Keratinocyte (primary cell): ENCODE measurements around the gene IL1RAPL1. TPM values are rescaled to one million over a fixed set of nuclear protein-coding genes. Genes with fewer than 3 reads are reported as not detected.

Experiments
- DNase-seq: peaks from one replicate; pipeline ENCODE4 v3.0.0-alpha.2; 2011; ENCODE audit warnings: low read depth, missing footprints, low spot score
- FAIRE-seq: peaks from 2 replicates; lab custom pipeline; 2011; peaks lifted over from hg19 to GRCh38; lab: Jason Lieb, UNC
- H2AFZ ChIP-seq: 2 replicates; pipeline ENCODE4 v1.6.0; 2012; ENCODE audit warnings: low read length, control low read depth, inconsistent platforms; ENCODE audit not compliant: control insufficient read depth
- H3K27ac ChIP-seq: 2 replicates; pipeline ENCODE4 v1.5.1; 2011; ENCODE audit warnings: low read length; ENCODE audit not compliant: control insufficient read depth, insufficient read depth
- H3K27me3 ChIP-seq: 3 replicates; pipeline ENCODE4 v1.6.0; 2011; ENCODE audit warnings: low read length; ENCODE audit not compliant: control insufficient read depth, insufficient read depth; ENCODE audit errors: extremely low read depth
- H3K36me3 ChIP-seq, 2 experiments: 2 replicates in 1 of 2; 3 replicates in 1 of 2; pipeline ENCODE4 v1.5.1; 2011; ENCODE audit warnings: low read length in 2 of 2, mild to moderate bottlenecking in 1 of 2; ENCODE audit not compliant: control insufficient read depth in 2 of 2, insufficient read depth in 2 of 2; ENCODE audit errors: extremely low read depth in 1 of 2
- H3K4me1 ChIP-seq: 3 replicates; pipeline ENCODE4 v1.5.1; 2011; ENCODE audit warnings: low read length; ENCODE audit not compliant: control insufficient read depth, insufficient read depth; ENCODE audit errors: extremely low read depth
- H3K4me2 ChIP-seq: 3 replicates; pipeline ENCODE4 v1.6.0; 2011; ENCODE audit warnings: low read depth, low read length; ENCODE audit not compliant: control insufficient read depth, insufficient read depth; ENCODE audit errors: extremely low read depth
- H3K4me3 ChIP-seq, 3 experiments: fragments of 200-600 bp in 1 of 3; sonication (generic) in 1 of 3; 2 replicates in 2 of 3; 3 replicates in 1 of 3; pipeline ENCODE4 v1.5.1; 2011 to 2016; ENCODE audit warnings: low read length in 3 of 3, mild to moderate bottlenecking in 3 of 3, control low read depth in 2 of 3, inconsistent platforms in 1 of 3, low read depth in 1 of 3, mixed read lengths in 1 of 3, mixed run types in 1 of 3, moderate library complexity in 1 of 3; ENCODE audit not compliant: control insufficient read depth in 2 of 3, insufficient read depth in 2 of 3; ENCODE audit errors: extremely low read depth in 1 of 3
- H3K79me2 ChIP-seq: 2 replicates; pipeline ENCODE4 v1.6.0; 2012; ENCODE audit warnings: low read length; ENCODE audit not compliant: control insufficient read depth, insufficient read depth
- H3K9ac ChIP-seq: 3 replicates; pipeline ENCODE4 v1.6.0; 2011; ENCODE audit warnings: low read length; ENCODE audit not compliant: control insufficient read depth, insufficient read depth; ENCODE audit errors: extremely low read depth
- H3K9me1 ChIP-seq: 3 replicates; pipeline ENCODE4 v1.6.0; 2011; ENCODE audit warnings: low read length; ENCODE audit not compliant: control insufficient read depth, insufficient read depth; ENCODE audit errors: extremely low read depth
- H3K9me3 ChIP-seq: 2 replicates; pipeline ENCODE4 v1.5.1; 2012; ENCODE audit warnings: low read depth, low read length; ENCODE audit not compliant: control insufficient read depth
- H4K20me1 ChIP-seq: 3 replicates; pipeline ENCODE4 v1.6.0; 2011; ENCODE audit warnings: low read length; ENCODE audit not compliant: control insufficient read depth, insufficient read depth; ENCODE audit errors: extremely low read depth
- CTCF ChIP-seq, 3 experiments: IDR thresholded peaks in 1 of 3; conservative IDR thresholded peaks in 1 of 3; optimal IDR thresholded peaks in 1 of 3; 2 replicates in 2 of 3; 3 replicates in 1 of 3; pipeline versions ENCODE3 to v1.5.1; 2011; ENCODE audit warnings: low read length in 3 of 3, mild to moderate bottlenecking in 3 of 3, moderate library complexity in 2 of 3, control low read depth in 1 of 3, inconsistent platforms in 1 of 3; ENCODE audit not compliant: insufficient read depth in 2 of 3; ENCODE audit errors: extremely low read depth in 1 of 3
- EZH2 ChIP-seq: IDR thresholded peaks from one replicate; pipeline ENCODE4 v1.6.1; 2012; ENCODE audit warnings: inconsistent platforms, mild to moderate bottlenecking, low read length, moderate library complexity
- dilution Hi-C: fragments of 300-500 bp; cut with MboI; formaldehyde crosslinking; loops from one replicate; pipeline ENCODE4 v1.7.0; 2020; ENCODE audit warnings: low sequenced_read_pairs; ENCODE audit not compliant: extremely low pct_ligation_motif_present
- polyA plus RNA-seq, 5 experiments: library from polyadenylated mRNA; depleted of rRNA in 3 of 5; stranded (reverse) in 3 of 5; stranded (forward) in 1 of 5; unstranded in 1 of 5; fragments of >200 nt; gene quantifications; 1 replicate in 1 of 5; 2 replicates in 3 of 5; 3 replicates in 1 of 5; pipeline versions ENCODE4 v1.2.1 to v1.2.3, GENCODE V29; 2011 to 2012; ENCODE audit warnings: missing spikeins in 2 of 5, low read depth in 1 of 5, low replicate concordance in 1 of 5

The IL1RAPL1 gene
- polyA plus RNA-seq, 1 donor (not counting 4 experiments of a cell fraction or from before 2014, with no cell fraction given): 2.8 TPM

GRCh38 chrX:29926056-29926455 lies 1338.8 kb downstream of the IL1RAPL1 start:
- Histone ChIP-seq H2AFZ (no peak overlapping the region), H3K4me1 (no peaks in the 10 kb centered on the region), H3K9me1 (no peaks in the 10 kb centered on the region), H3K9me3 (no peaks in the 10 kb centered on the region), H3K4me3 (no peak overlapping the region), H3K27me3 (no peaks in the 10 kb centered on the region), H3K4me2 (no peak overlapping the region), H3K36me3 (no peaks in the 10 kb centered on the region), H3K27ac (no peak overlapping the region), H3K9ac (no peak overlapping the region), H4K20me1 (no peaks in the 10 kb centered on the region), H3K79me2 (no peaks in the 10 kb centered on the region)
- FAIRE-seq (no peak), DNase-seq (no peak)
- dilution Hi-C loops: no loop called here
- TF ChIP-seq CTCF (optimal IDR thresholded peaks at IDR 0.05 in 1 of 3, IDR thresholded peaks at IDR 0.05 in 1 of 3, conservative IDR thresholded peaks at IDR 0.05 in 1 of 3; ENCODE audit: extremely low read depth in 1 of 3, insufficient read depth in 2 of 3, low read length in 3 of 3) (no peak), EZH2 (no peak)

DNA sequence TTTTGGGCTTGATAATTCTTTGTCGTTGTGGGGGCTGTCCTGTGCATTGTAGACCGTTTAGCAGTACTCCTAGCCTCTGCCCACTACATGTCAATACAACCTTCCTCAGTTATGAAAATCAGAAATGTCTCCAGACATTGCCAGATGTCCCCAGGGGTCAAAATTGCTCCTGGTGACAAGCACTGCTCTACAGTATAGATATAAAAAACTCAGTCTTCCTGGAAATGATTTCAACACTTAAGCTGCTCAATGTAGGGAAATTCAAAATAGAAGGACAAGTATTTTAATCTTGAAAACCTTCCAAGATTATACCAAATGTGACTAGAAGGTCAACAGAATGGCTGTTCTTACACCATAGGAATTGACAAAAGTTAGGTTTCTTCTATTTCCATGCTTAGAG lies 1339.4 kb downstream of the IL1RAPL1 start:
- Histone ChIP-seq H3K27ac (no peak overlapping the region), H2AFZ (no peak overlapping the region), H3K9me1 (no peaks in the 10 kb centered on the region), H3K9me3 (no peaks in the 10 kb centered on the region), H3K79me2 (no peaks in the 10 kb centered on the region), H3K4me1 (no peaks in the 10 kb centered on the region), H3K36me3 (no peaks in the 10 kb centered on the region), H3K27me3 (no peaks in the 10 kb centered on the region), H4K20me1 (no peaks in the 10 kb centered on the region), H3K4me2 (no peak overlapping the region), H3K9ac (no peak overlapping the region), H3K4me3 (no peak overlapping the region)
- no peak for TF ChIP-seq CTCF (optimal IDR thresholded peaks at IDR 0.05 in 1 of 3, IDR thresholded peaks at IDR 0.05 in 1 of 3, conservative IDR thresholded peaks at IDR 0.05 in 1 of 3; ENCODE audit: extremely low read depth in 1 of 3, insufficient read depth in 2 of 3, low read length in 3 of 3)
- TF ChIP-seq EZH2: no peak
- dilution Hi-C loops: no loop called here
- FAIRE-seq: no peak
- DNase-seq: no peak
